Astrocyte of the cerebellum (primary cell): ENCODE measurements around the gene ACYP2.

ENCODE experiments used
- DNase-seq: peaks from one replicate; pipeline ENCODE4 v3.0.0-alpha.2; 2011; ENCODE audit warnings: low read depth
- H3K4me3 ChIP-seq: 2 replicates; pipeline ENCODE4 v1.5.1; 2011; ENCODE audit warnings: mild to moderate bottlenecking, low read depth, low read length, moderate library complexity
- in situ Hi-C: cut with HindIII; loops from 2 replicates; pipeline ENCODE4 v1.10.0; 2017; ENCODE audit warnings: low sequenced_read_pairs
- TF ChIP-seq, protein P1 (sequence below): IDR thresholded peaks from 2 replicates; pipeline ENCODE4 v1.5.1; 2012; ENCODE audit warnings: low read length, low read depth, moderate library complexity, mild to moderate bottlenecking; ENCODE audit errors: missing control alignments

ACYP2 gene

DNA sequence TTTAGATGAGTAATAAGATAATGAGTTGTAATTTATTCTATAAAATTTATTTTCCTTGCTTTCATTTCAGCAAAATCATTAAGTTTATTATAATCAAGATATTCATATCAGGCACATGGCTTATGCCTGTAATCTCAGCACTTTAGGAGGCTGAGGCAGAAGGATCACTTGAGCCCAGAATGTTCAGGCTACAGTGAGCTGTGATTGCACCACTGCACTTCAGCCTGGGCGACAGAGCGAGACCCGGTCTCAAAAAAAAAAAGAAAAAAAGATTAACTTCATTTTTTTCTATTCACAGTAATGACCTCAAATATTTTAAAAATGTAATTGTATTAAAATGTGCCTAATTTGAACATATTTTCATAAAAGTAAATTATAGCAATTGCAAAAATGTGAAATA lies 67.9 kb downstream of the ACYP2 start:
- no peak for DNase-seq
- TF ChIP-seq, protein P1, sequence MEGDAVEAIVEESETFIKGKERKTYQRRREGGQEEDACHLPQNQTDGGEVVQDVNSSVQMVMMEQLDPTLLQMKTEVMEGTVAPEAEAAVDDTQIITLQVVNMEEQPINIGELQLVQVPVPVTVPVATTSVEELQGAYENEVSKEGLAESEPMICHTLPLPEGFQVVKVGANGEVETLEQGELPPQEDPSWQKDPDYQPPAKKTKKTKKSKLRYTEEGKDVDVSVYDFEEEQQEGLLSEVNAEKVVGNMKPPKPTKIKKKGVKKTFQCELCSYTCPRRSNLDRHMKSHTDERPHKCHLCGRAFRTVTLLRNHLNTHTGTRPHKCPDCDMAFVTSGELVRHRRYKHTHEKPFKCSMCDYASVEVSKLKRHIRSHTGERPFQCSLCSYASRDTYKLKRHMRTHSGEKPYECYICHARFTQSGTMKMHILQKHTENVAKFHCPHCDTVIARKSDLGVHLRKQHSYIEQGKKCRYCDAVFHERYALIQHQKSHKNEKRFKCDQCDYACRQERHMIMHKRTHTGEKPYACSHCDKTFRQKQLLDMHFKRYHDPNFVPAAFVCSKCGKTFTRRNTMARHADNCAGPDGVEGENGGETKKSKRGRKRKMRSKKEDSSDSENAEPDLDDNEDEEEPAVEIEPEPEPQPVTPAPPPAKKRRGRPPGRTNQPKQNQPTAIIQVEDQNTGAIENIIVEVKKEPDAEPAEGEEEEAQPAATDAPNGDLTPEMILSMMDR = no peak
- in situ Hi-C loops = no loop called here
- no peak overlapping the region for H3K4me3 ChIP-seq

- in situ Hi-C loops = no loop called here
- DNase-seq = no peak
- TF ChIP-seq, protein P1 = no peak
- H3K4me3 ChIP-seq = no peak overlapping the region
Observed at GRCh38 chr2:54183972-54184371, 68.6 kb downstream of the ACYP2 start.

DNA sequence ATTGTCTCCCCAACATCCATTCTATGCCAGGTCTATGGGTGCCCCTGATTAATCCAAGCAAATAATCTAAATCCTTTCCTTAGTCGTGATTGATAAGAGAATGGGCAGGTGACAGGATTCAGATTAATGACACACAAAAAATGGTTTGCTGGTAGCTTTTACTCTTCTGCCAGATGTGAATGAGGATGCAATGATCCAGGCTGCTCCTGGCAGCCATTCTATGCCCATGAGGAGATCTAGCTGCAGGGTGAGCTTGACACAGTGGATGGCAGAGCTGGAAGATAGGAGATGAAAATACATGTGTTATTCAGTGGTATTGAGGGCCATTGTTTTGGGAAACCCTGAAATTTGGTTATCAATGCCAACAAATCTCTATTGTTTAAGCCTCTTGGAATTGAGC lies 69.7 kb downstream of the ACYP2 start:
- in situ Hi-C loops = no loop called here
- TF ChIP-seq, protein P1 = no peak

GRCh38 chr2:54187331-54187730 lies 71.9 kb downstream of the ACYP2 start:
- DNase-seq = no peak
- H3K4me3 ChIP-seq = no peak overlapping the region
- in situ Hi-C loops = no loop called here
- TF ChIP-seq, protein P1 = no peak

More for the DNA sequence above, 69.7 kb downstream of the ACYP2 start:
- no peak for DNase-seq
- H3K4me3 ChIP-seq = no peak overlapping the region

DNA sequence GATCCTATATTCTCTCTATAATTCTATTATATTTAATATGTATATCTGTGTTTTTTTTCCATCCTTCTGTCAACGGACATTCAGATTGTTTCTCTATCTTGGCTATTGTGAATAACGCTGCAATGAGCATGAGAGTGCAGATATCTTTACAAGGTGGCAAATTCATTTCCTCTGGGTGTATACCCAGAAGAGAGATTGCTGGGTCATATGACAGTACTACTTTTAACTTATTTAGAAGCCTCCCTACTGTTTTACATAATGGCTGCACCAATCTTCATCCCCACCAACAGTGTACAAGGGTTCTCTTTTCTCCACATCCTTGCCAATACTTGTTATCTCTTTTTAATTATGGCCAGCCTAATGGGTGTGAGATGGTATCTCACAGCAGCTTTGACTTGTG lies 74.1 kb downstream of the ACYP2 start:
- in situ Hi-C loops = no loop called here
- H3K4me3 ChIP-seq = no peak overlapping the region
- TF ChIP-seq, protein P1 = no peak
- no peak for DNase-seq

DNA sequence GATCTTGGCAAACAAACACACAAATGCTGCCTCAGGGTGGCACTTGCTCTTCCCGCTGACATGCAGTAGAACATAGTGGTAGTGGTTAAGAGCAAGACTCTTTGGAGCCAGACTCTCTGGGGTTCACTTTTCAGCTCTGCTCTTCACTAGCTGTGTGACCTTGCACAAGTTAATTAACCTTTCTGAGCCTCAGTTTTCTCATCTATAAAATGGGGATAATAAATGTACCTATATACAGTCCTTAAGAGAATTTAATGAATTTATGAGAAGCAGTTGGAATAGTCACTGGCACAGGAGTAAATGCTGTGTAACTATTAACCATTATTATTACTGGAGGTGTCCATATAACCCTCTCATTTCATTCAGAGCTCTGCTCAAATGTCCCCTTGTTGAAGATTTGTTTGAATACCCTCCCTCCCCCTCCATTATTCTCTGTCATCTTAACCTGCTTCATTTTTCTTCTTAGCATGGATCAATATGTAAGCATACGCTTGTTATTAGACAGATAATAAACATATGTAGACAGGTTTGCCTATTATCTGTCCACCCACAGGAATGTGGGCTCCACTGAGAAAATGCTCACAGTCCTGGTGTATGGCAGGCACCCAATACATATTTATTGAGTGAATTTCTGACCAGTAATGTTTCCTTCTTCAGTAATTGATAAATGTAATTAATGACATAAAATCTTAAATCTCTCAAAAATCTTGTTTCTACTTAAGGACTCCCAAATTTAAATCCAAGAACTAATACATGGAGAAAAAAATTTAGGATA lies 76.1 kb downstream of the ACYP2 start:
- in situ Hi-C loops = no loop called here
- H3K4me3 ChIP-seq = no peak overlapping the region
- TF ChIP-seq, protein P1 = no peak
- DNase-seq = no peak
